ENCODE results near the gene CD52.

GRCh38 chr1:26354972-26355371 lies 37.2 kb downstream of the CD52 start:
- TF ChIP-seq TAF1 (IDR thresholded peaks at IDR 0.05; ENCODE audit: low read depth, low read length) (no peak), POLR2A (IDR thresholded peaks at IDR 0.05; ENCODE audit: low read depth, low read length) (no peak)
